ENCODE results near the gene ITGAX.

GRCh38 chr16:31331141-31331764, 23.7 kb upstream of the ITGAX start:
- TF ChIP-seq POLR2A (IDR thresholded peaks at IDR 0.05; ENCODE audit: control extremely low read depth in 1 of 2, low read depth in 2 of 2, low read length in 2 of 2) = no peak
- TF ChIP-seq EP300 (IDR thresholded peaks at IDR 0.05; ENCODE audit: borderline replicate concordance in 1 of 2, low read depth in 2 of 2, low read length in 2 of 2) = no peak
- TF ChIP-seq CTCF (IDR thresholded peaks at IDR 0.05; ENCODE audit: control extremely low read depth in 1 of 3, insufficient read depth in 1 of 3, low read depth in 1 of 3, low read length in 3 of 3) = 0 out of 4 replicates have a peak, but pooled peaks of 1 of the 3 experiments have one; percentile 8
- TF ChIP-seq RAD21 (IDR thresholded peaks at IDR 0.05 in 1 of 2, conservative IDR thresholded peaks at IDR 0.05 in 1 of 2; ENCODE audit: low read depth in 2 of 2, low read length in 2 of 2) = no peak; a peak in 1 of 4 replicates
- TF ChIP-seq EZH2 (IDR thresholded peaks at IDR 0.05; ENCODE audit: low read depth, low read length, severe bottlenecking) = peak; percentile 8
- no peak for TF ChIP-seq CEBPB (IDR thresholded peaks at IDR 0.05; ENCODE audit: low read depth, low read length)
- TF ChIP-seq SIRT6 (IDR thresholded peaks at IDR 0.05; ENCODE audit: low read length) = no peak

Data from H1 (cell line).